Osteoblast (primary cell): ENCODE data around the gene NDRG4. TPM values are rescaled to one million over a fixed set of nuclear protein-coding genes. Genes with fewer than 3 reads are reported as not detected.

ENCODE experiments used
- DNase-seq: peaks from one replicate; pipeline ENCODE4 v3.0.0; 2011; ENCODE audit warnings: low spot score, mixed read lengths; ENCODE audit not compliant: insufficient read length; ENCODE audit errors: missing footprints
- H2AFZ ChIP-seq: 2 replicates; pipeline ENCODE4 v1.6.0; 2011; ENCODE audit warnings: mild to moderate bottlenecking, low read length
- H3K27ac ChIP-seq: 2 replicates; pipeline ENCODE4 v1.5.1; 2011; ENCODE audit warnings: mild to moderate bottlenecking, low read depth, low read length, moderate library complexity
- H3K27me3 ChIP-seq: 2 replicates; pipeline ENCODE4 v1.6.0; 2012; ENCODE audit warnings: mild to moderate bottlenecking, control low read depth, inconsistent platforms, low read length, moderate library complexity; ENCODE audit not compliant: insufficient read depth
- H3K36me3 ChIP-seq: 2 replicates; pipeline ENCODE4 v1.5.1; 2011; ENCODE audit warnings: mild to moderate bottlenecking, low read length, control low read depth, moderate library complexity; ENCODE audit not compliant: insufficient read depth
- H3K4me1 ChIP-seq: 2 replicates; pipeline ENCODE4 v1.5.1; 2011; ENCODE audit warnings: mild to moderate bottlenecking, low read length, control low read depth, moderate library complexity; ENCODE audit not compliant: insufficient read depth
- H3K4me2 ChIP-seq: 2 replicates; pipeline ENCODE4 v1.6.0; 2011; ENCODE audit warnings: mild to moderate bottlenecking, low read length; ENCODE audit not compliant: insufficient read depth
- H3K4me3 ChIP-seq: fragments of 200-600 bp; sonication (generic); 3 replicates; pipeline ENCODE4 v1.5.1; 2012; ENCODE audit warnings: mild to moderate bottlenecking, low read length, inconsistent platforms; ENCODE audit not compliant: insufficient read depth
- H3K79me2 ChIP-seq: 2 replicates; pipeline ENCODE4 v1.6.0; 2012; ENCODE audit warnings: mild to moderate bottlenecking, low read length, control low read depth, inconsistent platforms; ENCODE audit not compliant: insufficient read depth
- H3K9me3 ChIP-seq: 2 replicates; pipeline ENCODE4 v1.5.1; 2011; ENCODE audit warnings: low read depth, low read length, control low read depth
- H4K20me1 ChIP-seq: 2 replicates; pipeline ENCODE4 v1.6.0; 2012; ENCODE audit warnings: mild to moderate bottlenecking, low read length, control low read depth; ENCODE audit not compliant: insufficient read depth
- CTCF ChIP-seq: IDR thresholded peaks from 2 replicates; pipeline ENCODE4 v1.5.1; 2011; ENCODE audit warnings: mild to moderate bottlenecking, low read depth, low read length, moderate library complexity; ENCODE audit errors: extremely low read depth
- total RNA-seq: library from RNA; depleted of rRNA; stranded (reverse); fragments of >200 nt; gene quantifications from 2 replicates; pipeline ENCODE4 v1.2.3, GENCODE V29; 2012

NDRG4 gene
- total RNA-seq, 1 donor = 8.0 TPM

- peak within 1 kb of the TSS; percentile 82 for H2AFZ ChIP-seq
- H3K4me1 ChIP-seq = peaks cover 8% of the 10 kb centered on the region
- peaks cover 6% of the 10 kb centered on the region for H3K79me2 ChIP-seq
- peak within 1 kb of the TSS; percentile 26 for H3K27ac ChIP-seq
- no peaks in the 10 kb centered on the region for H3K27me3 ChIP-seq
- H4K20me1 ChIP-seq = peaks cover 10% of the 10 kb centered on the region
- peak within 1 kb of the TSS; percentile 91 for H3K4me2 ChIP-seq
- TF ChIP-seq CTCF = no peak
- peaks cover 28% of the 10 kb centered on the region for H3K36me3 ChIP-seq
- H3K4me3 ChIP-seq = peak within 1 kb of the TSS; percentile 75
- no peaks in the 10 kb centered on the region for H3K9me3 ChIP-seq
- peak; percentile 99 for DNase-seq
Measured at GRCh38 chr16:58515125-58515870, 15.4 kb downstream of the NDRG4 start, which contains the start of gene SETD6. TSS of gene SETD6 (plus strand) at chr16:58515517. CDS start at chr16:58515538, 21 bp downstream.

GRCh38 chr16:58515871-58516767 is 16.2 kb downstream of the NDRG4 start:
- H3K9me3 ChIP-seq = no peaks in the 10 kb centered on the region
- H3K27me3 ChIP-seq = no peaks in the 10 kb centered on the region
- peak; percentile 76 for DNase-seq
- H2AFZ ChIP-seq = no peak overlapping the region
- peak overlapping the region; percentile 26 for H3K27ac ChIP-seq
- H4K20me1 ChIP-seq = peaks cover 10% of the 10 kb centered on the region
- no peak for TF ChIP-seq CTCF
- H3K4me1 ChIP-seq = peaks cover 8% of the 10 kb centered on the region
- peak overlapping the region; percentile 75 for H3K4me3 ChIP-seq
- peaks cover 36% of the 10 kb centered on the region for H3K36me3 ChIP-seq
- H3K4me2 ChIP-seq = peak overlapping the region; percentile 91
- H3K79me2 ChIP-seq = peaks cover 6% of the 10 kb centered on the region

GRCh38 chr16:58516768-58517107 is 16.8 kb downstream of the NDRG4 start:
- peak; percentile 62 for DNase-seq
- peaks cover 8% of the 10 kb centered on the region for H3K4me1 ChIP-seq
- H2AFZ ChIP-seq = no peak overlapping the region
- H3K27me3 ChIP-seq = no peaks in the 10 kb centered on the region
- TF ChIP-seq CTCF = no peak
- H3K4me3 ChIP-seq = no peak overlapping the region
- H4K20me1 ChIP-seq = peaks cover 10% of the 10 kb centered on the region
- no peaks in the 10 kb centered on the region for H3K9me3 ChIP-seq
- H3K79me2 ChIP-seq = peaks cover 6% of the 10 kb centered on the region
- peaks cover 42% of the 10 kb centered on the region for H3K36me3 ChIP-seq
- no peak overlapping the region for H3K4me2 ChIP-seq
- H3K27ac ChIP-seq = no peak overlapping the region
